GM19395 (cell line): ENCODE data around the gene MTF1.
A peak's percentile ranks its signal among the peaks of the same experiment; 100 is the strongest.

Experiments
- ATAC-seq: cut with Tn5 transposase; IDR thresholded peaks from one replicate; pipeline ENCODE4 v1.9.1; 2021; ENCODE audit warnings: mild to moderate bottlenecking, moderate library complexity; ENCODE audit not compliant: unreplicated experiment

Gene MTF1

GRCh38 chr1:37831809-37832208 lies 27.6 kb downstream of the MTF1 start:
- no peak for ATAC-seq

GRCh38 chr1:37831109-37831508 lies 28.3 kb downstream of the MTF1 start:
- ATAC-seq: no peak

GRCh38 chr1:37828410-37829074 lies 30.9 kb downstream of the MTF1 start:
- no peak for ATAC-seq

- no peak for ATAC-seq
Observed at GRCh38 chr1:37825506-37825905, 33.9 kb downstream of the MTF1 start.

- no peak for ATAC-seq
Observed at GRCh38 chr1:37824001-37824400, 35.4 kb downstream of the MTF1 start.

GRCh38 chr1:37822906-37823815 lies 36.2 kb downstream of the MTF1 start:
- ATAC-seq: no peak

- ATAC-seq: no peak
Observed at GRCh38 chr1:37821481-37821880, 37.9 kb downstream of the MTF1 start.

GRCh38 chr1:37817481-37817880 lies 41.9 kb downstream of the MTF1 start:
- no peak for ATAC-seq

- no peak for ATAC-seq
Observed at GRCh38 chr1:37814252-37814651, 45.1 kb downstream of the MTF1 start.

GRCh38 chr1:37813529-37814145 lies 45.8 kb downstream of the MTF1 start:
- ATAC-seq: no peak

- ATAC-seq: no peak
Observed at GRCh38 chr1:37811027-37811655, 48.3 kb downstream of the MTF1 start.

GRCh38 chr1:37809942-37810341 lies 49.5 kb downstream of the MTF1 start:
- ATAC-seq: no peak

GRCh38 chr1:37808369-37809319 lies 50.7 kb downstream of the MTF1 start:
- peak; percentile 28 for ATAC-seq

GRCh38 chr1:37807555-37808368 lies 51.6 kb downstream of the MTF1 start, which contains the start of the genes C1orf122 and YRDC:
Gene C1orf122, plus strand, starts transcription at chr1:37807790. Its CDS starts 615 bp downstream, at chr1:37808405.
Gene YRDC, minus strand, starts transcription at chr1:37808208. Its CDS starts 28 bp downstream, at chr1:37808180.
- ATAC-seq: peak; percentile 83

- ATAC-seq: no peak
Observed at GRCh38 chr1:37807220-37807554, 52.2 kb downstream of the MTF1 start.

GRCh38 chr1:37802439-37802838 lies 57.0 kb downstream of the MTF1 start:
- ATAC-seq: no peak

GRCh38 chr1:37797750-37798345 lies 61.5 kb downstream of the MTF1 start:
- no peak for ATAC-seq

- ATAC-seq: no peak
Observed at GRCh38 chr1:37795340-37796125, 63.9 kb downstream of the MTF1 start.
